HCT116 (cell line): ENCODE results near the gene PAX5. TPM values are rescaled to one million over a fixed set of nuclear protein-coding genes. Genes with fewer than 3 reads are reported as not detected.

ENCODE experiments used
- ATAC-seq: fragments of 200-7000 bp; cut with Tn5 transposase; 2 replicates; pipeline ENCODE4 v1.9.1; 2020; ENCODE audit warnings: mild to moderate bottlenecking, moderate library complexity
- BruUV-seq: library from RNA; stranded (reverse); fragments of 400-500 nt; replicated peaks from 2 replicates; lab custom pipeline; 2021; lab: Mats Ljungman, UMichigan
- CTCF ChIA-PET: fragments of 300-600 bp; sonication (Branson Sonifier 250); formaldehyde crosslinking; loops from one replicate; lab custom pipeline; 2021; ENCODE audit warnings: antibody characterized with exemption; lab: Charles Lee
- POLR2A ChIA-PET: fragments of 300-600, 350-600 bp; sonication (Branson Sonifier 250); formaldehyde crosslinking; loops from one replicate; lab custom pipeline; 2021; ENCODE audit warnings: antibody characterized with exemption; lab: Charles Lee
- RAD21 ChIA-PET, 2 experiments: fragments of 300-600 bp; sonication (Branson Sonifier 250); formaldehyde crosslinking; loops; one replicate each; lab custom pipeline; 2023; ENCODE audit warnings: low total read pairs in 2 of 2; ENCODE audit not compliant: uncharacterized antibody in 2 of 2, unreplicated experiment in 2 of 2, low non-redundant PET in 1 of 2; lab: Charles Lee
- DNase-seq: peaks from one replicate; pipeline ENCODE4 v3.0.0-alpha.2; 2010; ENCODE audit warnings: low read depth, low spot score
- H2AFZ ChIP-seq: fragments of 200-600 bp; shearing (Covaris generic), sonication (generic); 2 replicates; pipeline ENCODE4 v1.6.1; 2017; ENCODE audit warnings: low read depth, mixed run types, mixed read lengths, antibody characterized with exemption, low read length; ENCODE audit not compliant: poor library complexity, severe bottlenecking
- H3K27ac ChIP-seq: 2 replicates; pipeline ENCODE4 v1.5.1; 2012; ENCODE audit warnings: low read depth, low read length
- H3K27me3 ChIP-seq: fragments of 200-600 bp; sonication (generic); 2 replicates; pipeline ENCODE4 v1.6.1; 2016; ENCODE audit warnings: mixed run types, low read length, mixed read lengths; ENCODE audit not compliant: insufficient read depth
- H3K36me3 ChIP-seq, 2 experiments: fragments of 200-500 bp in 1 of 2; fragments of 200-600 bp in 1 of 2; sonication (Bioruptor generic) in 1 of 2; sonication (generic) in 1 of 2; 2 replicates each; pipeline versions ENCODE4 v1.5.1 to v1.6.1; 2014 to 2016; ENCODE audit warnings: low read length in 2 of 2, inconsistent platforms in 1 of 2, mixed read lengths in 1 of 2, mixed run types in 1 of 2; ENCODE audit not compliant: insufficient read depth in 2 of 2, control insufficient read depth in 1 of 2
- H3K4me1 ChIP-seq, 2 experiments: fragments of 200-600 bp in 1 of 2; sonication (generic) in 1 of 2; 2 replicates each; pipeline versions ENCODE4 v1.5.1 to v1.6.1; 2012 to 2017; ENCODE audit warnings: low read length in 2 of 2, inconsistent platforms in 1 of 2, mild to moderate bottlenecking in 1 of 2, mixed read lengths in 1 of 2, mixed run types in 1 of 2, moderate library complexity in 1 of 2; ENCODE audit not compliant: insufficient read depth in 2 of 2, control insufficient read depth in 1 of 2
- H3K4me2 ChIP-seq: fragments of 200-600 bp; sonication (generic); 2 replicates; pipeline ENCODE4 v1.6.1; 2017; ENCODE audit warnings: mixed run types, low read length, mixed read lengths
- H3K4me3 ChIP-seq, 2 experiments: fragments of 200-600 bp in 1 of 2; sonication (generic) in 1 of 2; replicated peaks in 1 of 2; 2 replicates each; pipeline ENCODE4 v1.5.1; 2011 to 2016; ENCODE audit warnings: low read length in 2 of 2, control low read depth in 1 of 2, low read depth in 1 of 2, mild to moderate bottlenecking in 1 of 2, mixed read lengths in 1 of 2, mixed run types in 1 of 2
- H3K79me2 ChIP-seq: fragments of 200-600 bp; sonication (generic); 2 replicates; pipeline ENCODE4 v1.6.1; 2017; ENCODE audit warnings: mild to moderate bottlenecking, mixed run types, low read length, moderate library complexity, mixed read lengths; ENCODE audit not compliant: insufficient read depth
- H3K9ac ChIP-seq: fragments of 200-600 bp; sonication (generic); 2 replicates; pipeline ENCODE4 v1.6.1; 2016; ENCODE audit warnings: low read length, mixed read lengths
- H3K9me2 ChIP-seq: fragments of 200-600 bp; sonication (generic), shearing (Covaris generic); 2 replicates; pipeline ENCODE4 v1.6.1; 2017; ENCODE audit warnings: mixed run types, mild to moderate bottlenecking, moderate library complexity; ENCODE audit not compliant: insufficient read depth
- H3K9me3 ChIP-seq, 2 experiments: fragments of 200-500 bp in 1 of 2; fragments of 200-600 bp in 1 of 2; sonication (Bioruptor generic) in 1 of 2; sonication (generic) in 1 of 2; 2 replicates each; pipeline ENCODE4 v1.6.1; 2014 to 2017; ENCODE audit warnings: low read length in 2 of 2, mixed read lengths in 2 of 2, inconsistent platforms in 1 of 2, low read depth in 1 of 2, mild to moderate bottlenecking in 1 of 2, mixed run types in 1 of 2, moderate library complexity in 1 of 2; ENCODE audit not compliant: control insufficient read depth in 1 of 2, insufficient read depth in 1 of 2
- H4K20me1 ChIP-seq: fragments of 200-600 bp; sonication (generic), shearing (Covaris generic); 2 replicates; pipeline ENCODE4 v1.6.1; 2017; ENCODE audit warnings: mixed run types, mild to moderate bottlenecking, moderate library complexity; ENCODE audit not compliant: insufficient read depth
- CBX3 ChIP-seq: IDR thresholded peaks from 2 replicates; pipeline ENCODE4 v1.6.1; 2012; ENCODE audit warnings: low read depth
- CTCF ChIP-seq, 3 experiments: fragments of 200-600 bp in 1 of 3; sonication (generic) in 1 of 3; IDR thresholded peaks in 2 of 3; conservative IDR thresholded peaks in 1 of 3; 2 replicates each; pipeline ENCODE4 v1.5.1; 2012 to 2017; ENCODE audit warnings: low read depth in 2 of 3, low read length in 2 of 3, antibody characterized with exemption in 1 of 3, borderline replicate concordance in 1 of 3, control low read depth in 1 of 3, mild to moderate bottlenecking in 1 of 3, mixed read lengths in 1 of 3, mixed run types in 1 of 3, moderate library complexity in 1 of 3; ENCODE audit not compliant: insufficient read depth in 1 of 3
- ELF1 ChIP-seq: IDR thresholded peaks from 2 replicates; pipeline ENCODE4 v1.6.1; 2012; ENCODE audit warnings: low read depth, borderline replicate concordance
- EZH2 ChIP-seq: fragments of 200-600 bp; sonication (generic); IDR thresholded peaks from 2 replicates; pipeline ENCODE4 v1.6.1; 2017; ENCODE audit warnings: antibody characterized with exemption, mixed run types
- EZH2phosphoT487 ChIP-seq: fragments of 200-600 bp; IDR thresholded peaks from 2 replicates; pipeline ENCODE4 v1.6.1; 2018; ENCODE audit warnings: antibody characterized with exemption, borderline replicate concordance
- FOSL1 ChIP-seq: IDR thresholded peaks from 2 replicates; pipeline ENCODE4 v1.6.1; 2012; ENCODE audit warnings: low read depth
- JUND ChIP-seq: IDR thresholded peaks from 2 replicates; pipeline ENCODE4 v1.6.1; 2012
- MAX ChIP-seq: IDR thresholded peaks from 2 replicates; pipeline ENCODE4 v1.6.1; 2012
- ZBTB33 ChIP-seq: IDR thresholded peaks from 2 replicates; pipeline ENCODE4 v1.6.1; 2011; ENCODE audit warnings: mild to moderate bottlenecking, low read length, moderate library complexity; ENCODE audit not compliant: insufficient replicate concordance; ENCODE audit errors: extremely low read depth
- intact Hi-C: fragments of 100-400 bp; cut with micrococcal nuclease; formaldehyde crosslinking; loops from 2 replicates; pipeline ENCODE4 v1.10.0; 2022
- total RNA-seq: library from RNA; stranded (reverse); gene quantifications from one replicate; pipeline ENCODE4 v1.2.1, GENCODE V29; 2021; ENCODE audit not compliant: unreplicated experiment

Gene PAX5
- total RNA-seq, 1 experiment from 2014 or later, result 0.17 TPM

GRCh38 chr9:36976371-36977030 lies 57.6 kb downstream of the PAX5 start:
- ChIA-PET POLR2A (no interaction called here), CTCF (interaction anchor here (3.5 kb wide), 1 partner anchor 103 kb away, joined by 22 read pairs; no protein-coding TSS in a partner anchor), RAD21 (interaction anchor here in 1 of 2 experiments (0.6 kb wide), 1 partner anchor 388 kb away, joined by 3 read pairs; no protein-coding TSS in a partner anchor)
- Histone ChIP-seq H3K9me3 (no peaks in the 10 kb centered on the region), H3K4me3 (no peak overlapping the region), H4K20me1 (no peaks in the 10 kb centered on the region), H3K27ac (no peak overlapping the region), H3K79me2 (no peaks in the 10 kb centered on the region), H3K27me3 (no peaks in the 10 kb centered on the region), H3K4me1 (peaks cover 11 to 28% of the 10 kb centered on the region in 2 experiments), H3K9ac (no peak overlapping the region), H3K4me2 (0 out of 2 replicates have a peak overlapping the region, but pooled peaks have one; percentile 6), H3K9me2 (no peaks in the 10 kb centered on the region), H2AFZ (peak overlapping the region; percentile 47), H3K36me3 (no peaks in the 10 kb centered on the region)
- intact Hi-C loops, result no loop called here
- no peak for ATAC-seq
- no TSS peak for BruUV-seq
- TF ChIP-seq CBX3, result 0 out of 2 replicates have a peak, but pooled peaks have one; percentile 15
- peak; percentile 25; the same call in 1 of the 2 replicates for TF ChIP-seq JUND
- TF ChIP-seq CTCF (IDR thresholded peaks at IDR 0.05 in 2 of 3, conservative IDR thresholded peaks at IDR 0.05 in 1 of 3; ENCODE audit: borderline replicate concordance in 1 of 3, insufficient read depth in 1 of 3, low read depth in 2 of 3, low read length in 2 of 3), result no peak
- no peak for TF ChIP-seq ELF1
- no peak for TF ChIP-seq EZH2
- TF ChIP-seq MAX, result no peak
- no peak for TF ChIP-seq EZH2phosphoT487
- 0 out of 2 replicates have a peak, but pooled peaks have one; percentile 29 for TF ChIP-seq FOSL1
- no peak for TF ChIP-seq ZBTB33
- DNase-seq, result no peak
